MCF 10A (cell line): ENCODE measurements around the gene MAPRE2. TPM values are rescaled to one million over a fixed set of nuclear protein-coding genes. Genes with fewer than 3 reads are reported as not detected.

ENCODE experiments used
- BruUV-seq: library from RNA; stranded (reverse); fragments of 400-500 nt; replicated peaks from 2 replicates; lab custom pipeline; 2021; lab: Mats Ljungman, UMichigan
- CTCF ChIA-PET: fragments of 300-600 bp; sonication (Branson Sonifier 250); formaldehyde crosslinking; extraction: SDS; loops from one replicate; lab custom pipeline; 2021; ENCODE audit warnings: antibody characterized with exemption, inconsistent platforms; lab: Yijun Ruan, JAX
- POLR2A ChIA-PET: fragments of 300-600, 350-650 bp; sonication (Branson Sonifier 250); formaldehyde crosslinking; extraction: SDS; loops from one replicate; lab custom pipeline; 2020; ENCODE audit warnings: antibody characterized with exemption, inconsistent platforms; lab: Yijun Ruan, JAX
- DNase-seq: peaks from one replicate; pipeline ENCODE4 v3.0.0-alpha.2; 2018; ENCODE audit not compliant: unreplicated experiment
- H3K27ac Mint-ChIP-seq: one replicate; pipeline ENCODE4 v1.8.0; 2022; ENCODE audit warnings: mild to moderate bottlenecking, low read depth, mixed read lengths; ENCODE audit not compliant: unreplicated experiment
- H3K27me3 Mint-ChIP-seq: one replicate; pipeline ENCODE4 v1.8.0; 2022; ENCODE audit warnings: mixed read lengths; ENCODE audit not compliant: insufficient read depth, unreplicated experiment
- H3K36me3 Mint-ChIP-seq: one replicate; pipeline ENCODE4 v1.8.0; 2022; ENCODE audit warnings: mild to moderate bottlenecking, moderate library complexity, mixed read lengths; ENCODE audit not compliant: insufficient read depth, unreplicated experiment
- H3K4me1 Mint-ChIP-seq: one replicate; pipeline ENCODE4 v1.8.0; 2022; ENCODE audit warnings: mixed read lengths; ENCODE audit not compliant: insufficient read depth, unreplicated experiment
- H3K4me3 Mint-ChIP-seq: one replicate; pipeline ENCODE4 v1.8.0; 2022; ENCODE audit warnings: mild to moderate bottlenecking, moderate library complexity, mixed read lengths; ENCODE audit not compliant: unreplicated experiment
- H3K9me3 Mint-ChIP-seq: one replicate; pipeline ENCODE4 v1.8.0; 2022; ENCODE audit warnings: mixed read lengths; ENCODE audit not compliant: unreplicated experiment
- intact Hi-C: fragments of 100-400 bp; cut with micrococcal nuclease; formaldehyde crosslinking; loops from 2 replicates; pipeline ENCODE4 v1.14.1; 2022
- total RNA-seq: library from RNA; stranded (reverse); gene quantifications from 2 replicates; pipeline ENCODE4 v1.2.3, GENCODE V29; 2022
- TF ChIP-seq, protein P1 (sequence below): fragments of 200-600 bp; IDR thresholded peaks from one replicate; pipeline ENCODE4 v1.8.0; 2022; ENCODE audit warnings: antibody characterized with exemption, mild to moderate bottlenecking; ENCODE audit not compliant: unreplicated experiment

Gene MAPRE2
- total RNA-seq, 1 experiment from 2014 or later, result 7.7 TPM

DNA sequence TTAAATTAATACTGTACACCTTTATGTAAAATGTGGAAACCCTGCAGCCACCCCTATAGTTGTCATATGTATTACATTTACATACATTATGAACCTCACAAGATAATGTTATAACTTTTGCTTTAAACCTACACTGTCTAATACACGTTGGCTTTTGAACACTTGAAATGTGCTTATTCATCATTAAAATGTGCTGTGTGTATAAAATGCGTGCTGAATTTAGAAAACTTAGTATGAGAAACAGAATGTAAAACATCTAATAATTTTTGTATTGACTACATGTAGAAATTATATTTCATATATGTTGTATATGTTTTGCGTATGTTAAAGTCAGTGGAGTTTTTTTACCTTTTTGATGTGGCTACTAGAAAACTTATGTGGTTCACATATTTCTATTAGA, 68.8 kb downstream of the MAPRE2 start:
- BruUV-seq, result no TSS peak
- Mint-ChIP-seq H3K4me3 (no peak overlapping the region), H3K4me1 (no peaks in the 10 kb centered on the region), H3K9me3 (no peaks in the 10 kb centered on the region), H3K36me3 (no peaks in the 10 kb centered on the region), H3K27ac (no peak overlapping the region), H3K27me3 (no peaks in the 10 kb centered on the region)
- TF ChIP-seq, protein P1, sequence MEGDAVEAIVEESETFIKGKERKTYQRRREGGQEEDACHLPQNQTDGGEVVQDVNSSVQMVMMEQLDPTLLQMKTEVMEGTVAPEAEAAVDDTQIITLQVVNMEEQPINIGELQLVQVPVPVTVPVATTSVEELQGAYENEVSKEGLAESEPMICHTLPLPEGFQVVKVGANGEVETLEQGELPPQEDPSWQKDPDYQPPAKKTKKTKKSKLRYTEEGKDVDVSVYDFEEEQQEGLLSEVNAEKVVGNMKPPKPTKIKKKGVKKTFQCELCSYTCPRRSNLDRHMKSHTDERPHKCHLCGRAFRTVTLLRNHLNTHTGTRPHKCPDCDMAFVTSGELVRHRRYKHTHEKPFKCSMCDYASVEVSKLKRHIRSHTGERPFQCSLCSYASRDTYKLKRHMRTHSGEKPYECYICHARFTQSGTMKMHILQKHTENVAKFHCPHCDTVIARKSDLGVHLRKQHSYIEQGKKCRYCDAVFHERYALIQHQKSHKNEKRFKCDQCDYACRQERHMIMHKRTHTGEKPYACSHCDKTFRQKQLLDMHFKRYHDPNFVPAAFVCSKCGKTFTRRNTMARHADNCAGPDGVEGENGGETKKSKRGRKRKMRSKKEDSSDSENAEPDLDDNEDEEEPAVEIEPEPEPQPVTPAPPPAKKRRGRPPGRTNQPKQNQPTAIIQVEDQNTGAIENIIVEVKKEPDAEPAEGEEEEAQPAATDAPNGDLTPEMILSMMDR, result no peak
- no peak for DNase-seq
- CTCF ChIA-PET, result interaction anchor here (0.7 kb wide), 1 partner anchor 23 kb away, joined by 3 read pairs; no protein-coding TSS in a partner anchor
- intact Hi-C loops, result loop anchor here (10.0 kb wide), 1 partner anchor 55 kb away; no protein-coding TSS in a partner anchor
- POLR2A ChIA-PET, result no interaction called here

GRCh38 chr18:35110554-35111485, 69.6 kb downstream of the MAPRE2 start:
- H3K4me1 Mint-ChIP-seq, result no peaks in the 10 kb centered on the region
- intact Hi-C loops, result loop anchor here (10.0 kb wide), 1 partner anchor 56 kb away; no protein-coding TSS in a partner anchor
- POLR2A ChIA-PET, result no interaction called here
- no peak for DNase-seq
- no TSS peak for BruUV-seq
- TF ChIP-seq, protein P1, result no peak
- H3K27ac Mint-ChIP-seq, result no peak overlapping the region
- no peak overlapping the region for H3K4me3 Mint-ChIP-seq
- no peaks in the 10 kb centered on the region for H3K36me3 Mint-ChIP-seq
- CTCF ChIA-PET, result interaction anchor here (1.1 kb wide), 1 partner anchor 33 kb away, joined by 3 read pairs; no protein-coding TSS in a partner anchor
- no peaks in the 10 kb centered on the region for H3K9me3 Mint-ChIP-seq
- no peaks in the 10 kb centered on the region for H3K27me3 Mint-ChIP-seq

DNA sequence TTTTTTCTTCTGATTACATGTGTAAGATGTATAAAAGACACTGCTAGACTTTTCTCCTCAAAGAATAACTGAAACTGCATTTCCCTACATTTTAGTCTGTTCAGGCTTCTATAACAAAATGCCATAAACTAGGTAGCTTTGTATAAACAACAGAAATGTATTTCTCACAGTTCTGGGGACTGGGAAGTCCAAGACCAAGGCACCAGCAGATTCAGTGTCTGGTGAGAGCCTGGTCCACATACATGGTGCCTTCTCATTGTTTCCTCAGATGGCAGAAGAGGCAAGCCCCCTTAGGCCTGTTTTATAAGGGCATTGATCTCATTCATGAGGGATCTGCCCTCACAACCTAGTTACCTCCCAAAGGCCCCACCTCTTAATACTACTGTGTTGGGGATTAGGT, 71.5 kb downstream of the MAPRE2 start:
- ChIA-PET POLR2A (no interaction called here), CTCF (interaction anchor here (1.2 kb wide), 1 partner anchor 86 kb away, joined by 3 read pairs; no protein-coding TSS in a partner anchor)
- no peaks in the 10 kb centered on the region for H3K27me3 Mint-ChIP-seq
- H3K4me1 Mint-ChIP-seq, result no peaks in the 10 kb centered on the region
- no peak overlapping the region for H3K27ac Mint-ChIP-seq
- intact Hi-C loops, result loop anchor here (10.0 kb wide), 1 partner anchor 58 kb away; no protein-coding TSS in a partner anchor
- no peak for DNase-seq
- H3K36me3 Mint-ChIP-seq, result no peaks in the 10 kb centered on the region
- H3K9me3 Mint-ChIP-seq, result no peaks in the 10 kb centered on the region
- TF ChIP-seq, protein P1, result no peak
- no TSS peak for BruUV-seq
- H3K4me3 Mint-ChIP-seq, result no peak overlapping the region

- Mint-ChIP-seq H3K4me1 (no peaks in the 10 kb centered on the region), H3K27ac (no peak overlapping the region), H3K9me3 (no peaks in the 10 kb centered on the region), H3K36me3 (no peaks in the 10 kb centered on the region), H3K27me3 (no peaks in the 10 kb centered on the region), H3K4me3 (no peak overlapping the region)
- BruUV-seq, result no TSS peak
- POLR2A ChIA-PET, result no interaction called here
- no peak for DNase-seq
- TF ChIP-seq, protein P1, result no peak
- intact Hi-C loops, result loop anchor here (10.0 kb wide), 1 partner anchor 60 kb away; no protein-coding TSS in a partner anchor
- CTCF ChIA-PET, result interaction anchor here (0.8 to 2.2 kb wide), 5 partner anchors 12 to 120 kb away, joined by 3 to 12 read pairs (median 5); no protein-coding TSS in a partner anchor
These were observed 73.1 kb downstream of the MAPRE2 start for GRCh38 chr18:35114305-35114704.
